Left cardiac atrium (tissue), 4 donors: Measurements from ENCODE around the gene OR5AK2. TPM values are rescaled to one million over a fixed set of nuclear protein-coding genes. Genes with fewer than 3 reads are reported as not detected.
"Not testable (repeated sequence)": the region's sequence is repeated elsewhere in the genome, so short reads cannot be mapped to it uniquely, and the experiment has no call there.

Experiments
- ATAC-seq, 2 donors: fragments of 200-7000 bp; cut with Tn5 transposase; one replicate each; pipeline ENCODE4 v1.9.1; 2020; ENCODE audit warnings: mild to moderate bottlenecking in 2 of 2, moderate library complexity in 2 of 2
- DNase-seq: peaks from one replicate; pipeline ENCODE4 v3.0.0-alpha.2; 2020
- intact Hi-C, 2 donors: fragments of 100-400 bp; cut with DNase I; formaldehyde crosslinking; loops; one replicate each; pipeline versions ENCODE4 v1.14.1 to v1.15.1; 2022 to 2023
- long read RNA-seq: library from polyadenylated mRNA; unstranded; transcript quantifications from one replicate; pipeline ENCODE4 v2.0.0, GENCODE V29; 2021
- total RNA-seq, 2 donors: library from RNA; stranded (reverse); fragmentation: NEBNext Ultra II Directional; extraction: Animal tissue kit (Norgen Biotek cat#: 25700); gene quantifications; one replicate each; pipeline ENCODE4 v1.2.1, GENCODE V29; 2021
- donor health status: DM: no; HTN: yes; CAD: no.
- donor health status: DM: no; HTN: yes; CAD: no; lungs with severe emphysema.
- donor health status: DM: yes; HTN: yes; CAD: no.
- donor health status: Dilated cardiomyopathy.

The OR5AK2 gene, protein sequence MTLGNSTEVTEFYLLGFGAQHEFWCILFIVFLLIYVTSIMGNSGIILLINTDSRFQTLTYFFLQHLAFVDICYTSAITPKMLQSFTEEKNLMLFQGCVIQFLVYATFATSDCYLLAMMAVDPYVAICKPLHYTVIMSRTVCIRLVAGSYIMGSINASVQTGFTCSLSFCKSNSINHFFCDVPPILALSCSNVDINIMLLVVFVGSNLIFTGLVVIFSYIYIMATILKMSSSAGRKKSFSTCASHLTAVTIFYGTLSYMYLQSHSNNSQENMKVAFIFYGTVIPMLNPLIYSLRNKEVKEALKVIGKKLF
- not detected for total RNA-seq
- long read RNA-seq = 0 reads

DNA sequence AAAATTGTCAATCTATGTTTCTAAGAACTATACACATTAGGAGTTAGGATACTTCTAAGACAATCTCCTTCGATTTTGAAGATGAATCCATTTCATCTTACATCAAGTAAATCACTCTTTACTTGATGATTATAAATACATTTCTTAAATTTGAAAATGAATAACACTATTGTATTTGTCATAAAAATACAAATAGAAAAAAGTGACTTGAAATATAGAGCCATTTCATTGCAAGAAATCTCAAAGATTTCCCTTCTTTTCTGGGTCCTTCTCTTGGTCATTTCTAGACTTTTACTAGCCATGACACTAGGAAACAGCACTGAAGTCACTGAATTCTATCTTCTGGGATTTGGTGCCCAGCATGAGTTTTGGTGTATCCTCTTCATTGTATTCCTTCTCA, at the start of gene OR5AK2:
Gene OR5AK2 (plus strand): TSS at position 301 of the 400 bp plus-strand sequence. CDS start 0 bp downstream, at position 301.
- DNase-seq (no peak), ATAC-seq (no peak)
- intact Hi-C loops = no loop called here

- intact Hi-C loops, ATAC-seq, DNase-seq: not testable (repeated sequence)
Measured at GRCh38 chr11:56945526-56945925, 43.2 kb upstream of the OR5AK2 start.

DNA sequence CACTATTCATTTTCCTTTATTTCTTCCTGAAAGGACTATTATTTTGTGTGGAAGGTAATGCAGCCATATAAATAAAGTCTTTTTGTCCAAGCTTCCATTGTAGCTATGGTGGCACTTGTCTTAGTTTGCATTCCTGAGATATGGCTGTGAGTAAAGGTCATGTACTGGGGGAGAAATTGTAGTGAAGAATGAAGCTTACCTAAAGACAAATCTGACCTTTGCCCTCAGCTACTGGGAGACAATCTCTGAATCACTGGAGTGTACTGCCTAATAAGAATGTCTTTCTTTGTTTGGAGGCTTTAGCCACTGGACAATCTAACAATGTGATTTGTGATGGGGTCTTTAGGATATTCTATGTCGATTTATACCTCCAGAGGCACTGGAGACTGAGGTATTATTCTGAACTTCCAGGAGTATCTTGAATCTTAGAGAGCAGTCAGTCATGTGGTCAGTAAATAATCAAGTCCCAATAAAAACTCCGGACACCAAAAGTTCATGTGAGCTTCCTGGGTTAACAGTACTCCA, 39.7 kb upstream of the OR5AK2 start:
- ATAC-seq = no peak
- intact Hi-C loops = no loop called here
- DNase-seq = no peak

GRCh38 chr11:56950510-56950909, 38.2 kb upstream of the OR5AK2 start:
- intact Hi-C loops = no loop called here
- ATAC-seq = no peak
- no peak for DNase-seq

GRCh38 chr11:56953907-56954306, 34.8 kb upstream of the OR5AK2 start:
- ATAC-seq, DNase-seq, intact Hi-C loops: not testable (repeated sequence)

DNA sequence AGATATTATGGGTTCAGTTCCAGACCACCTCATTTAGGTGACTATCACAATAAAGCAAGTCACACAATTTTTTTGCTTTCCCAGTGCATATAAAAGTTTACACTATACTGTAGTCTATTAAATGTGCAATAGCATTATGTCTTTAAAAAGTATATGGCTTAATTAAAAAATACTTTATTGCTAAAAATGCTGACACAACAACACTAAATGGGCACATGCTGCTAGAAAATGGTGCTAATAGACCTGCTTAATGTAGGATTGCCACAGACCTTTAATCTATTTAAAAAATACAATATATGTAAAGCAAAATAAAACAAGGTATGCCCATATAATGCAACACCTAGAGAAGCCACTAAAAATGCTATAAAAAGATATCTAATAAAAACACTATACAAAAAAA, 27.1 kb upstream of the OR5AK2 start:
- ATAC-seq (no peak), DNase-seq (no peak)
- intact Hi-C loops = no loop called here

GRCh38 chr11:56967726-56968125, 21.0 kb upstream of the OR5AK2 start:
- DNase-seq = no peak
- intact Hi-C loops = no loop called here

DNA sequence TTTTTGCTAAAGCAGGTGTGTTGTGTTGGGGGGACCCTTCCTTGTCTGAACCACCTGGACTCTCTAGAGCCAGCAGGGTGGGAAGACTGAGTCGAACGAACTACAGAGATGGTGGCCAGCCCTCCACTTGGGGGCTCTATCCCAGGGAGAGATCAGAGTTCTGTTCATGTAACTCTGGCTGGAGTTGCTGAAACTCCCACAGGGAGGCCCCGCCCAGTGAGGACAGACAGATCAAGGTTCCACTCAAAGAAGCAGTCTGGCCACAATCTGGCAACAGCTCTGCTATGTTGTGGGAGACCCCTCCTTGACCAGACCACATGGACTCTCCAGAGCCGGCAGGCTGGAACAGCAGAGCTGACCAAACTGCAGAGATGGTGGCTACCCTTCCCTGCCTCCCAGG, 20.2 kb upstream of the OR5AK2 start:
- no peak for ATAC-seq
- no peak for DNase-seq
- intact Hi-C loops = no loop called here

More at GRCh38 chr11:56967726-56968125, 21.0 kb upstream of the OR5AK2 start:
- no peak for ATAC-seq

- intact Hi-C loops = no loop called here
- DNase-seq = no peak
- no peak for ATAC-seq
Measured at GRCh38 chr11:56977314-56977713, 11.4 kb upstream of the OR5AK2 start.

GRCh38 chr11:56990702-56991101, 2.0 kb downstream of the OR5AK2 start:
- ATAC-seq (no peak), DNase-seq (no peak)
- intact Hi-C loops = no loop called here

GRCh38 chr11:56994532-56994931, 5.8 kb downstream of the OR5AK2 start:
- DNase-seq (no peak), ATAC-seq (no peak)
- intact Hi-C loops = no loop called here

DNA sequence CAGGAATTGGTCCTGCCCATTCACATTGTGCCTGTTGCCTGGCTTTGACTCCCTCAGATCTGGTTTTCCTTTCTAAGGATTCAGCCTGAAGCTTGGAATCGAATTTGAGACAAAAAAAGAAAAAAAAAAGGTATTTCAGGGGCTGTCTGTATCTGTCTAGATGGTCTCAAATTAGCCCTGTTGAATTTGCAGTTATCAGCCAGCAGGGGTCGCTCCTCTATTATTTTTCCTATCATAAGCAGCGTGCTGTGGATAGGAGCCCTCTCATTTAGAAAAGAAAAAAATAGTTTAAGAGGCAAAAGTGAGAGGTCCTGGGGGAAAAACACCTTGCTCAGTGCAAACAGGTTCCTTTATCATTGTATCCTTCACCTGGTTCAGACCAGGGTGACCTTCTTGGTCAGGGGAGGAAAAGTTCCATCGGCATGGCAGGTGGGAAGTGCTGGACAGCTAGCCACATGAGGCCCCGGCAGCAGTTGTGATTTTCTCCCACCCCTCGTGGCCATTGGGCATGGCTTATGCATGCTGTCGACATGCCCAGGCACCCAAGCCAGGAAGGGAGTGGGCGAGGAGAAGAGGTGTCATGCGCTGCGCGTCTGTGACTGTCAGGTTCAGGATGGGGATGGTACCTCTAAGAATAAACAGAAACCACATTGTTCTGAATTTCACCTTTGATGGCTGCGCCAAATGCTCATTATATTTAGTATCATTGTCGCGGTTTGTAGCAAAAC, 13.1 kb downstream of the OR5AK2 start:
- DNase-seq = no peak
- intact Hi-C loops = no loop called here
- ATAC-seq = no peak

DNA sequence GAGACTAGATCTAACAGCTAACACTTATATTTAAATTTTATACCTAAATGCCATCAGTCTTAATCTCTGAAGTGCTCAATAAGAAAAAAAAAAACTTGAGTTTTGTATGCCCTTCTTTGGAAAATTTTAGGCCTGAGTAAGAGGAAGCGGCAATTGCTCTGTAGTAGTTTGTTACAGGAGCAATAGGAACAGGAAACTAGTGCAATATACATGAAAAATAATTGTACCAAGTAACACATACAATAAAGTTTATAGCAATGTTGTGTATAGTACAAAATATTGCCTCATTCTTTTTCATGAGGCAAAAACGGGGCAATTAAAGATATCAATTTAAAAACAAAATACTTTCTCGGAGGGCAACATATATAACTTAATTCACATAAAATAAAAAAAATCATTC, 19.7 kb downstream of the OR5AK2 start:
- intact Hi-C loops = no loop called here
- ATAC-seq (no peak), DNase-seq (no peak)

GRCh38 chr11:57015679-57016078, 27.0 kb downstream of the OR5AK2 start:
- intact Hi-C loops = loop anchor here in 1 of 2 donors (10.0 kb wide), 1 partner anchor 121 kb away; no protein-coding TSS in a partner anchor
- DNase-seq (no peak), ATAC-seq (no peak)

DNA sequence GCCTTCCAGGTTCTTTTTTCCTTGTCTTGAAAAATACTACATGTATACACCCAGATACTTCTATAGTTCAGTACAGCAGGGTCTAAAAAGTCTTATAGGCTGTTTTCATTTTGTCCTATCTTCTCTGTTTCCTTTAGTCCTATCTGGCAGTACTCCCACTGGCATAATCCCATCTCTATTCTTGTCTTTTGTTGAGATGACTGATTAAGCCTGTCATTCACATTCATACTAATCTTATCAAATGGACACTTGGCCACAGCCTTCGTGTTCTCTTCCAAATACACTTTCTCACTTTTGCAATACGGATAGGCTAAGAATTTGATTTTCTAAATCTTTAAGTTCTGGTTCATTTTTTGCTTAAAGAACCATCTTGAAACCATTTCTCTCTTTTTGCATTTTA, 42.8 kb downstream of the OR5AK2 start:
- no peak for DNase-seq
- intact Hi-C loops = no loop called here
- ATAC-seq = peak in 1 of 2 donors; percentile 63

Other genes starting within 250 kb of the OR5AK2 start
- not detected for gene OR9G4, start 240.2 kb upstream of the OR5AK2 start, total RNA-seq
- under 1 TPM in 1 of 2 donors, not detected in 1; 0.12 TPM for gene LRRC55, start 193.0 kb downstream of the OR5AK2 start, total RNA-seq
- gene APLNR, start 248.3 kb downstream of the OR5AK2 start, total RNA-seq = 10 to 100 TPM; 20.2 to 21.6 TPM